ENCODE results near the gene STYXL2.

DNA sequence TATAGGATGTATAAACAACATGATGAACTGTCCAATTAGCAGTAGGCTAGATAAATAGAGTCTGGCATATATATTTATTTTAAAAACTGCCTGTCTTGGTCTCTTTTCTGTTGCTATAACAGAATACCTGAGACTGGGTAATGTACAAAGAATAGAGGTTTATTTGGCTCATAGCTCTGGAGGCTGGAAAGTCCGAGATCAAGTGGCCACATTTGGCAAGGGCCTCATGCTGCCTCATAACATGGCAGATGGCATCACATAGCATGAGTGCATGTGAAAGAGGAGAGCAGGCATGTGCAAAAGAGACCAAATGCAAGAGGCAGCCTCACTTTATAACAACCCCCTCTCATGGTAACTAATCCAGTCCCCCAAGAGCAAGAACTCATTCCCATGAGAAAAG is 6.0 kb downstream of the STYXL2 start:
- no peak for TF ChIP-seq POLR2A (IDR thresholded peaks at IDR 0.05)
- no peak for TF ChIP-seq CTCF (IDR thresholded peaks at IDR 0.05)

All from right lobe of liver (tissue), 4 donors.